Embryonic facial prominence (tissue), 1 donor: Measurements from ENCODE around the gene MAPKAPK5.
"Not testable (repeated sequence)": the region's sequence is repeated elsewhere in the genome, so short reads cannot be mapped to it uniquely, and the experiment has no call there.

Experiments used
- DNase-seq: peaks from one replicate; pipeline ENCODE4 v3.0.0-alpha.2; 2016; ENCODE audit errors: extremely low spot score

Gene MAPKAPK5

GRCh38 chr12:111828338-111828979, 13.6 kb upstream of the MAPKAPK5 start:
- DNase-seq = no peak

- DNase-seq = not testable (repeated sequence)
Observed at GRCh38 chr12:111829635-111830034, 12.4 kb upstream of the MAPKAPK5 start.

GRCh38 chr12:111834740-111835386, 7.2 kb upstream of the MAPKAPK5 start:
- DNase-seq = not testable (repeated sequence)

- DNase-seq = not testable (repeated sequence)
Observed at GRCh38 chr12:111835531-111836181, 6.4 kb upstream of the MAPKAPK5 start.

- no peak for DNase-seq
Observed at GRCh38 chr12:111838353-111838752, 3.7 kb upstream of the MAPKAPK5 start.

GRCh38 chr12:111840807-111841206, 1.2 kb upstream of the MAPKAPK5 start:
- no peak for DNase-seq

GRCh38 chr12:111841236-111841749, 735 bp upstream of the MAPKAPK5 start:
- DNase-seq = no peak

- DNase-seq = no peak
Observed at GRCh38 chr12:111842556-111843396, 748 bp downstream of the MAPKAPK5 start.

GRCh38 chr12:111846016-111846415, 4.0 kb downstream of the MAPKAPK5 start:
- DNase-seq = no peak

GRCh38 chr12:111850526-111850925, 8.5 kb downstream of the MAPKAPK5 start:
- no peak for DNase-seq

- DNase-seq = no peak
Observed at GRCh38 chr12:111858186-111858585, 16.2 kb downstream of the MAPKAPK5 start.

GRCh38 chr12:111858778-111859177, 16.8 kb downstream of the MAPKAPK5 start:
- no peak for DNase-seq

GRCh38 chr12:111864913-111865312, 22.9 kb downstream of the MAPKAPK5 start:
- no peak for DNase-seq

- no peak for DNase-seq
Observed at GRCh38 chr12:111867531-111867930, 25.5 kb downstream of the MAPKAPK5 start.

- DNase-seq = no peak
Observed at GRCh38 chr12:111868676-111869588, 26.9 kb downstream of the MAPKAPK5 start.

GRCh38 chr12:111869671-111870070, 27.6 kb downstream of the MAPKAPK5 start:
- no peak for DNase-seq

- DNase-seq = no peak
Observed at GRCh38 chr12:111870216-111870615, 28.2 kb downstream of the MAPKAPK5 start.

- no peak for DNase-seq
Observed at GRCh38 chr12:111870706-111871105, 28.7 kb downstream of the MAPKAPK5 start.

GRCh38 chr12:111873113-111873512, 31.1 kb downstream of the MAPKAPK5 start:
- DNase-seq = no peak

- no peak for DNase-seq
Observed at GRCh38 chr12:111881716-111882115, 39.7 kb downstream of the MAPKAPK5 start.
